Measurements from ENCODE around the gene FOXD2. TPM values are rescaled to one million over a fixed set of nuclear protein-coding genes. Genes with fewer than 3 reads are reported as not detected.

FOXD2 gene
- total and polyA plus RNA-seq, 2 of the 4 experiments (the other 2 are of a cell fraction), result under 0.01 to 0.03 TPM

DNA sequence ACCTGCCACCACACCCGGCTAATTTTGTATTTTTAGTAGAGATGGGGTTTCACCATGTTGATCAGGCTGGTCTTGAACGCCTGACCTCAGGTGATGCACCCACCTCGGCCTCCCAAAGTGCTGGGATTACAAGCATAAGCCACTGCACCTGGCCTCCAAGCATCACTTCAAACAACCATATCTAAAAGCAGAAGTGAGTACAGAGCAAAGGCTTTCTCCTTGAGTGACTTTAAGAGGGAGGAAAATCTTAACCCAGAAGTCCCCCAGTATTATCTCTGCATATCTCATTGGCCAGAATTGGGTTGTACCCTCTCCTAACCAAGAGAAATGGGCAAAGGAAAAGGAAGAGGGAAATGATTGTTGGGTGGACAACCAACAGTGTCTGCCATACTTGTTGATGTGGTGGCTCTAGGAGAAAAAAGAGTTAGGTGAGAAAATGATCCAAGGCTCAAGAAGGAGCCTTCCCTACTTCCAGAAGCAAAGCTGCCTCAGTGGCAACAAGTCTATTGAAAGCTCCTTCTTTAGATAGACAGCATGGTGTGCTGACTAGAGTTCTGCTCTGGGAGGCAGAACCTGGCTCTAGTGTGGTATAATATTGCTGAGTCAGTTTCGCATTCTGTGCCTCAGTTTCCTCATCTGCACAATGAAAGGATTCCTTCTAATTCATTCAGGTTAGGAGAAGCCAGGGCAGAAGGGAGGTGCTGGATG, 38.6 kb upstream of the FOXD2 start:
- Histone ChIP-seq H4K8ac (ENCODE audit: low read depth in 2 of 2, low read length in 2 of 2) (no peak overlapping the region), H3K4me2 (ENCODE audit: low read depth, low read length) (no peak overlapping the region), H3K27ac (ENCODE audit: insufficient read depth, low read length) (no peak overlapping the region), H3K9me1 (ENCODE audit: insufficient read depth, low read length) (no peaks in the 10 kb centered on the region), H3K36me3 (ENCODE audit: control insufficient read depth, insufficient read depth, low read length) (no peaks in the 10 kb centered on the region), H3K56ac (ENCODE audit: extremely low read depth, insufficient read depth, low read length) (no peak overlapping the region), H2AK9ac (replicated peaks; ENCODE audit: low read depth, low read length, poor library complexity) (no peak overlapping the region), H4K20me1 (ENCODE audit: insufficient read depth, low read length) (no peaks in the 10 kb centered on the region), H3K18ac (ENCODE audit: low read depth, low read length) (no peak overlapping the region), H3K79me1 (ENCODE audit: low read depth in 1 of 2, low read length in 2 of 2) (no peaks in the 10 kb centered on the region), H4K5ac (ENCODE audit: low read depth, low read length) (no peak overlapping the region), H3K23ac (ENCODE audit: low read depth, low read length) (no peak overlapping the region), H3K14ac (replicated peaks; ENCODE audit: low read depth, low read length) (no peak overlapping the region), H3K4me1 (ENCODE audit: control insufficient read depth, insufficient read depth, low read length) (no peaks in the 10 kb centered on the region), H3K27me3 (ENCODE audit: control insufficient read depth, insufficient read depth, low read length) (peaks cover 33% of the 10 kb centered on the region), H2BK20ac (ENCODE audit: low read depth, low read length) (no peak overlapping the region), H2BK5ac (ENCODE audit: low read depth, low read length, poor library complexity, severe bottlenecking) (no peak overlapping the region), H2AFZ (replicated peaks; ENCODE audit: low read length, poor library complexity) (no peak overlapping the region), H4K91ac (ENCODE audit: insufficient read depth, low read depth, low read length) (no peak overlapping the region), H3K9me3 (ENCODE audit: control insufficient read depth, insufficient read depth, low read length) (no peaks in the 10 kb centered on the region), H3K4me3 (ENCODE audit: insufficient read depth, low read depth, low read length) (no peak overlapping the region), H3K4ac (ENCODE audit: low read depth, low read length) (no peak overlapping the region), H2BK15ac (ENCODE audit: low read depth, low read length) (no peak overlapping the region), H2BK120ac (ENCODE audit: low read depth, low read length) (no peak overlapping the region), H3K9ac (ENCODE audit: low read depth, low read length) (no peak overlapping the region), H2AK5ac (ENCODE audit: low read depth, low read length) (no peak overlapping the region)
- no CpG with 5 or more reads among the region's 4 CpGs for WGBS, 2 experiments (ENCODE audit: extremely low coverage in 2 of 2, insufficient read length in 1 of 2)
- no peak for ATAC-seq (ENCODE audit: low read depth)
- dilution Hi-C loops (cut with HindIII; ENCODE audit: low sequenced_read_pairs, unreplicated experiment), result no loop called here
- in situ Hi-C loops (cut with MboI; ENCODE audit: low sequenced_read_pairs), result no loop called here
- BruUV-seq (replicated peaks), result no TSS peak
- intact Hi-C loops (cut with micrococcal nuclease), result no loop called here
- POLR2A ChIA-PET (ENCODE audit: unreplicated experiment), result no interaction called here
- CTCF ChIA-PET, result interaction anchor here (1.7 to 2.2 kb wide), 2 partner anchors 11 to 327 kb away, joined by 5 to 7 read pairs; no protein-coding TSS in a partner anchor
- TF ChIP-seq CEBPB (IDR thresholded peaks at IDR 0.05; ENCODE audit: low read depth, low read length) (no peak), MAFK (IDR thresholded peaks at IDR 0.05; ENCODE audit: low read depth, low read length) (peak; percentile 55)
- no peak for DNase-seq

Data from IMR-90 (cell line).